OCI-M1 (cell line): ENCODE data around the gene GAB1.
A peak's percentile ranks its signal among the peaks of the same experiment; 100 is the strongest.

Source experiments
- DNase-seq: peaks from one replicate; lab custom pipeline; 2025; lab: John Stamatoyannopoulos, UW

GAB1 gene

DNA sequence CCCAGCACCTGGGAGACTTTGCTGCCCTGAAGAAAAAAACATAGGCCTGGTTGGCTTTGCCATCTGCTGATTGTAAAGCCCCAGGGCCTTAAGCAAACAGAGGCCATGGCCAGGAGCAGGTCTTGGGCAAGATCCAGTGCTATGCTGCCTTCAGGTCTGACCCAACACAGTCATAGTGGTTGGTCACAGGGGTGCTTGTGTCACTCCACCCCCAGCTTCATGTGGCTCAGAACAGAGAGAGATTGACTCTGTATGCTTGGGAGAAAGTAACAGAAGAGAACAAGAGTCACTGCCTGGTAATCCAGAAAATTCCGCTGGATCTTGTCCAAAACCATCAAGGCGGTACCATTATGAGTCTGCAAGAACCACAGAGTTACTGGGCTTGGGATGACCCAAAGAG, 152.4 kb downstream of the GAB1 start:
- DNase-seq = no peak

DNA sequence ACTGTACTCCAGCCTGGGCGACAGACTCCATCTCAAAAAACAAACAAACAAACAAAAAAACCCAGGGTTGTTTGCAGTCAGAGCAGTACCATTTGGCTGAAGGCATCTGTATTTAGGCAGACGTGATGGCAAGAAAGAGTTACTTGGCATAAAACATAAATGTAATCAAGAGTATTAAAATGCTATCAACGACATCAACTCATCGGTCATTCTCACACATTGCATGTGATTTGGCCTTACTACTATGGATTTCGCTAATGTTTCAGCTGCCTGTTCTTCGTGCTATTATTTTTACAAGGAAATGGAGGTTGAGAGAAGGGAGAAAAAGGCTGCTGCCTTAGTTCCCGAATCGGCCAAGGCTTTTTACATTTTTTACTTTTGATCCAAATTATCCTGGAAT, 161.3 kb downstream of the GAB1 start:
- DNase-seq = no peak

DNA sequence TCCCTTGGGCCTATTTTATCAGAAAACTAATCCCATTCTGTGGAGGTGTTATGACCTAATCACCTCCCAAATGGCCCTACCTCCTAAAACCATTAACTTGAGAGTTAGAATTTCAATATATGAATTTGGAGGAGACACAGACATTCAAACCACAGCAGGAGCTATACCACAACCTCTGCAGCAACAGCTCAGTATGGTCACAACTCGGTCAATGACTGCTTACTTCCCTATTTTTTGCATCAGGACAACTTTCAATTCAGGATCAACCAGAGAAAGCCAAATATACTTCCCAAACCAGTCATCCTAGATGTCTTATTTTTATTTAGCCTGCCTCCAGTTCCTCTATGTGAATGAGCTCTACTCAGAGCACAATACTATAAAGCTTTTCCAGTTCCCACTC, 165.6 kb downstream of the GAB1 start:
- peak; percentile 49 for DNase-seq

DNA sequence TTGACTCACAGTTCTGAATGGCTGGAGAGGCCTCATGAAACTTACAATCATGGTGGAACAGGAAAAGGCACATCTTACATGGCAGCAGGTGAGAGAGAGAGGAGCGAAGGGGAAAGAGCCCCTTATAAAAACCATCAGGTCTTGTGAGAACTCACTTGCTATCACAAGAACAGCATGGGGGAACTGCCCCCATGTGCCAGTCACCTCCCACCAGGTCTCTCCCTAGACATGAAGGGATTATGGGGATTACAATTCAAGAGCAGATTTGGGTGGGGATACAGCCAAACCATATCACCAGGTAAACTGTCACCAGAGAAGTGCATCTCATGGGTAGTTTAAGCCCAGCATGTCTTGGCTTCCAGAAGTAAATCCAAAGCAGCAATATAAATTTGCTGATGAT, 169.4 kb downstream of the GAB1 start:
- no peak for DNase-seq

DNA sequence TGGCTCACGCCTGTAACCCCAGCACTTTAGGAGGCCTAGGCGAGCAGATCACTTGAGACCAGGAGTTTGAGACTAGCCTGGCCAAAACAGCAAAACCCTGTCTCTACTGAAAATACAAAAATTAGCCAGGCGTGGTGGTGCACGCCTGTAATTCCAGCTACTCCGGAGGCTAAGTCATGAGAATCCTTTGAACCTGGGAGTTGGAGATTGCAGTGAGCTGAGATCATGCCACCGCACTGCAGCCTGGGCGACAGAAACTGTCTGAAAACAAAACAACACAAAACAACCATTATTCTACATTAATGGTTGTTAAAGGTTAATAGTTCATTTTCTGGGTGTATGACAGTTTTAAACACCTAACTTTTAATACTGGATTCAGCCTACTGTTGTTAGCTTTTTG, 175.2 kb downstream of the GAB1 start:
- no peak for DNase-seq

DNA sequence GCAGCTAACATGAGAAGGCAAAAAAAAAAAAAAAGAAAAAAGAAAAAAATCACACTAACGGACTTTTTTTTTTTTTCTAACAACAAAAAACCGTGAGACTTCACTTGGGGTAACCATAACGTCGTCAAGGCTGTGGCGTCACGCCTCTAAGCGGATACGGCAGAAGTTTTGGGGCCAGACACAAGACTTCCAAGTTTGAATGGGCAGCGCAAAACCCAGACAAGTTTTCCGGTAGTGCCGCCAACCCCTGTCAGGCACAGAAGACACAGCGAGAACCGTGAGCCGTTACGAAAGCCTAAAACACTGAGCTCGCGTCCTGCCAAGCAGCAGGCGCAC, 176.3 kb downstream of the GAB1 start:
- no peak for DNase-seq

DNA sequence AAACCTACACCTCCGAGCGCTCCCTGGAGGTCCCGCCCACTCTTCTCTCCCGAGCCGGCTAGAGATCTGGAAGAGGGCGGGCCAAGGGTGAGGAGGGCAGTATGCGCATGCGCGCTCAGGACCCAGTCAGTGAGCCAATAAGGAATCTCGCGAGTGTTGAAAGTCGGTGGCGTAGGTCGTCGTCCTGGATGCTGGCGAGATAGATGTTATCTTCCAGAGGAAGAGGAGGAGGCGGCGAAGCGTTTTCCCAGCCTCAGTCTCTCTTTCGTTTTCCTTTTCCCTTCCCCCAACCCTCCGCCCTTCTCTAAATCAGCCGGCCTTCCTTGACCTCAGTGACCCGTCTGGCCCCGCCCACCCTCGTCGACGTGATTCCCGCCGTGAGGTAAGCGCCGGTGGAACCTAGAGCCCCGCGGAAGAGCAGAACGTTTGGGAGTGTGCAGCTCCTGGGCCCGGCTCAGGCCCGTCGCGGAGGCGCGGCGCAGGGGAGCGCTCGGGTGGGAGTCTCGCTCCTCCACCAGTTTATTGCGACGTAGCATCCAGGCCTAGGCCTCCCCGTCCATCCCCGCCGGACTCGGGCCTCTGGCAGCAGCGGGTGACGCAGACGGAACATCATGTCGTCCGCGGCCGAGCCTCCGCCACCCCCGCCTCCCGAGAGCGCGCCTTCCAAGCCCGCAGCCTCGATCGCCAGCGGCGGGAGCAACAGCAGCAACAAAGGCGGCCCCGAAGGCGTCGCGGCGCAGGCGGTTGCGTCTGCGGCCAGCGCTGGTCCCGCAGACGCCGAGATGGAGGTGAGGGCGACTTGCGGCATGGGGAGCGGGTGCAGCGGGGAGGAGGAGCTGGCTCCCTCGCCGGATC, 176.9 kb downstream of the GAB1 start, which contains the start of gene SMARCA5:
Gene SMARCA5, plus strand, starts transcription at position 389 of the 855 bp plus-strand sequence. Its CDS starts 223 bp downstream, at position 612.
- DNase-seq = peak; percentile 100

DNA sequence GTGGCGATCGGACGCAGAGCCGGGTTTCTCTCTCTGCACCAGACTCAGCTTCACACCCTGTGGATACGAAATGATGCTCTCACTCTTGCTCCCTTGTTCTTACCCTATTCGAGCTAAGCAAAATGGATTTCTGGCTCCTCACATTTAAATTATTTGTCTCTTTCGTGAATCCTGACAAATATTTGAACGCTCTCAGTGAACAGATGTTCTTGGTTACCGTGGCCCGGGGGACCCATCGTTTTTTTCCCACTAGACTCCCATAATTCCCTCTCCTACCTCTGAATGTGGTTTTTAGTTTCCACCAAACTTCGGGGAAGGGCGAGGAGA, 177.5 kb downstream of the GAB1 start:
- DNase-seq = no peak

DNA sequence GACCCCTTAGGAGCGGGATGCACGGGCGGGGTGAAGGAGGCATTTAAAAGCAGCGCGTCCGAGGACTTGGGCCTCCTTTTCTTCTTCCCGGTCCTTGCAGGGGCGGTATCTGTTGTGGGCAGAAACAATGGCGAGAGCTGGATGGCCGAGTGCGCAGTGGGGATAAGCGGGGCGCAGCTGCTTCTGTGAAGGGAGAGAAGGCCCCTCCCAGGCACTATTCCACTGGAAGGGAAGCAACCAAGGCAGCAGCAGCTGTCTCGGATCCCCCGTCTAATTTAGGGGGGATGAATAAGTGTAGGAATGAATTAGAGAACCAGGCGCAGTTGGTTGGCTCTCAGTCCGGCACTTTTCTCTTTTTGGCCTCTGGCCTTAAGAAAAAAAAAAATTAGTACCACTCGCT, 177.8 kb downstream of the GAB1 start:
- peak; percentile 72 for DNase-seq

DNA sequence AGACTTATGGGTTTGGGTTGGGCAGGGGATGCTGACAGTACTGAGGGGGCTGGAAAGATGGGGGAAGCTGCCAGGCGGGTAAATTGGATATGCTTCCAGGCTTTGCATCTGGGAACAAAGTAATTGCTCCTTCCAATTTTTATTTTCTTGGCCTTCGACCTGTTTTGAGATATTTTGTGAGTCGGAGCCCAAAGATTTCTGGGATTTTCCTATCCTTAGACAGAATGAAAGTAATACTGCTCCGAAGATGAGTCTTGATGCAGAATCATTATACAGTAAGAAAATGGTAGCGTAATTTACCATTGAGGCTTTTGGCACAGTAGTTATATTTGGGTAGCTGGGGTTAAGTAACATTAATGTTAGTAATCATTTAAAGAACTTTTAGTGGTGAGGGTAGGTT, 178.2 kb downstream of the GAB1 start:
- peak; percentile 52 for DNase-seq

DNA sequence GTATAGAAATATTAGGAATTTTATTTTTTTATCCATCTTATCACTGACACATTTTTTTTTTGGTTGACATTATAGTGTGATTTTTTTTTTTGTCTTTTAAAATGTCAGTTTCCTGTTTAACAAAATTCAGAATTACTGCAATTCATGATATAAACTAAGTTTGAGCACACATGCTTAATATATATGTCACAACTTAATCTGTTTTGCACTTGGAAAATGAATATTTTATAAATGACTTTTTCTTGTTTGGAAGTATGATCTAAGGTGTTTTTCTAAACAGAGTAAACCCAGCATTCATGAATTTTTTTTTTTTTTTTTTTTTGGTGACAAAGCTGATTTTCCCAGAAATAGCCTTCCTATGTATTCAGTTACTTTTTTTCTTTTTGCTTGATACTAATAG, 179.2 kb downstream of the GAB1 start:
- DNase-seq = no peak

DNA sequence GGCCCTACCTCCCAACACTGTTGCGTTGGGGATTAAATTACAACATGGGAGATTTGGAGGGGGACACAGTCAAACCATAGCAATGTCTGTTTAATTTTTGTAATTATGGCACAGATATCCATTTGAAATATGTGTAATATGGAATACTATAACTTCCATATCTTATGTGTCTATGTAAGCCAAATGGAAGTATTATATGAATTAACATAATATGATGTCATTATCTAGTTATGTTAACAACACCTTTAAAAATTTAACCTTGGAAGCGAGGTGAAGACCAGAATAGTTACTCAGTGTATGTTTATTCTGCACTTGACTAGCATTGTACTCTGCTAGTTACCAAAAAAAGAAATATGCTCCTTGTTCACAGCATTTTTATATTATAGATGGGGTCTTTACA, 181.1 kb downstream of the GAB1 start:
- DNase-seq = no peak
